ENCODE data around the gene APC2. TPM values are rescaled to one million over a fixed set of nuclear protein-coding genes. Genes with fewer than 3 reads are reported as not detected.

The APC2 gene
- total and polyA plus RNA-seq, 4 donors = under 0.01 to 0.06 (median 0.03) TPM

- Histone ChIP-seq H3K27me3 (ENCODE audit: control insufficient read depth in 4 of 4, insufficient read depth in 4 of 4, low read length in 3 of 4) (peaks cover 17 to 26% (median 20%) of the 10 kb centered on the region in 4 donors), H3K9ac (ENCODE audit: low read depth in 1 of 2, low read length in 2 of 2) (no peak overlapping the region), H3K27ac (ENCODE audit: low read depth in 1 of 2, low read length in 2 of 2) (no peak overlapping the region), H3K4me3 (ENCODE audit: low read depth in 1 of 3, low read length in 3 of 3) (no peak overlapping the region), H3K9me3 (ENCODE audit: control insufficient read depth in 4 of 4, low read length in 3 of 4) (no peaks in the 10 kb centered on the region), H3K4me1 (ENCODE audit: control insufficient read depth in 4 of 4, insufficient read depth in 4 of 4, low read length in 3 of 4) (peaks cover 0 to 23% (median 2%) of the 10 kb centered on the region in 4 donors), H3K36me3 (ENCODE audit: control insufficient read depth in 4 of 4, insufficient read depth in 3 of 4, low read depth in 1 of 4, low read length in 3 of 4) (peaks cover 0 to 1% (median 0%) of the 10 kb centered on the region in 4 donors)
- DNase-seq (ENCODE audit: low spot score) = no peak
- no peak for TF ChIP-seq GABPA (IDR thresholded peaks at IDR 0.05 in 1 of 2, conservative IDR thresholded peaks at IDR 0.05 in 1 of 2)
- 35% methylated on average over 39 of the region's 39 CpGs for WGBS
These were observed 2.2 kb downstream of the APC2 start for GRCh38 chr19:1451916-1452801.

DNA sequence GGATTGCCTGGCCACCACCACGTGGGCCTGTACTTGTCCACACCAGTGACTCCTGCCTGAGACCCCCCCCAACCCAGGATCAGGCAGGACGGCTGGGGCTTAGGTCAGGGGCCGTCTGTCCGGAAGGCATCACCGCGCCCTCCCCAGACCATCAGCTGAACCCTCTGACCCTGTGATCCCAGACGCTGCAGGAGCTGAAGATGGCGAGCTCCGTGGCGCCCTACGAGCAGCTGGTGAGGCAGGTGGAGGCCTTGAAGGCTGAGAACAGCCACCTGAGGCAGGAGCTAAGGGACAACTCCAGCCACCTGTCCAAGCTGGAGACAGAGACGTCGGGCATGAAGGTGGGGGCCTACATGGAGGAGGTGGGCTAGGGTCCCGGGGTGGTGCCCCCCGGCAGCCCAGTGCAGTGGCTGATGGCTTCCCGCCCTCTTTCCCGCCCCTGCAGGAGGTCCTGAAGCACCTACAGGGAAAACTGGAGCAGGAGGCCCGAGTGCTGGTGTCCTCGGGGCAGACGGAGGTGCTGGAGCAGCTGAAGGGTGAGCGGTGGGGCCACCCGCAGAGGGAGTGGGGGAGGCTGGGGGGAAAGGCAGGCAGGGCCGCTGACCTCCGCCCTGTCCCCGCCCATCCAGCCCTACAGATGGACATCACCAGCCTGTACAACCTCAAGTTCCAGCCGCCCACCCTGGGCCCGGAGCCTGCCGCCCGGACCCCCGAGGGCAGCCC is 3.0 kb downstream of the APC2 start:
- peaks cover 12 to 24% (median 18%) of the 10 kb centered on the region in 4 donors for H3K27me3 ChIP-seq (ENCODE audit: control insufficient read depth in 4 of 4, insufficient read depth in 4 of 4, low read length in 3 of 4)
- no peak overlapping the region for H3K4me3 ChIP-seq (ENCODE audit: low read depth in 1 of 3, low read length in 3 of 3)
- no peak overlapping the region for H3K9ac ChIP-seq (ENCODE audit: low read depth in 1 of 2, low read length in 2 of 2)
- WGBS = 50% methylated on average over 30 of the region's 30 CpGs
- H3K36me3 ChIP-seq (ENCODE audit: control insufficient read depth in 4 of 4, insufficient read depth in 3 of 4, low read depth in 1 of 4, low read length in 3 of 4) = peaks cover 0 to 1% (median 0%) of the 10 kb centered on the region in 4 donors
- H3K27ac ChIP-seq (ENCODE audit: low read depth in 1 of 2, low read length in 2 of 2) = no peak overlapping the region
- H3K4me1 ChIP-seq (ENCODE audit: control insufficient read depth in 4 of 4, insufficient read depth in 4 of 4, low read length in 3 of 4) = peaks cover 0 to 23% (median 2%) of the 10 kb centered on the region in 4 donors
- TF ChIP-seq RAD21 (IDR thresholded peaks at IDR 0.05) (no peak), EGR1 (IDR thresholded peaks at IDR 0.05; ENCODE audit: low read depth in 2 of 2) (no peak), RXRA (IDR thresholded peaks at IDR 0.05) (no peak), HNF4G (IDR thresholded peaks at IDR 0.05) (no peak), ZBTB33 (IDR thresholded peaks at IDR 0.05) (no peak), YY1 (IDR thresholded peaks at IDR 0.05) (no peak), JUND (IDR thresholded peaks at IDR 0.05) (no peak), FOXA2 (IDR thresholded peaks at IDR 0.05) (no peak), TAF1 (conservative IDR thresholded peaks at IDR 0.05) (no peak), FOXA1 (IDR thresholded peaks at IDR 0.05) (no peak), REST (IDR thresholded peaks at IDR 0.05) (no peak), SP1 (IDR thresholded peaks at IDR 0.05) (no peak), HNF4A (conservative IDR thresholded peaks at IDR 0.05) (no peak), NR2F2 (IDR thresholded peaks at IDR 0.05) (no peak), GABPA (IDR thresholded peaks at IDR 0.05 in 1 of 2, conservative IDR thresholded peaks at IDR 0.05 in 1 of 2) (no peak)
- TF ChIP-seq, protein P1, sequence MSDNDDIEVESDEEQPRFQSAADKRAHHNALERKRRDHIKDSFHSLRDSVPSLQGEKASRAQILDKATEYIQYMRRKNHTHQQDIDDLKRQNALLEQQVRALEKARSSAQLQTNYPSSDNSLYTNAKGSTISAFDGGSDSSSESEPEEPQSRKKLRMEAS (IDR thresholded peaks at IDR 0.05) = no peak
- TF ChIP-seq, protein P2, sequence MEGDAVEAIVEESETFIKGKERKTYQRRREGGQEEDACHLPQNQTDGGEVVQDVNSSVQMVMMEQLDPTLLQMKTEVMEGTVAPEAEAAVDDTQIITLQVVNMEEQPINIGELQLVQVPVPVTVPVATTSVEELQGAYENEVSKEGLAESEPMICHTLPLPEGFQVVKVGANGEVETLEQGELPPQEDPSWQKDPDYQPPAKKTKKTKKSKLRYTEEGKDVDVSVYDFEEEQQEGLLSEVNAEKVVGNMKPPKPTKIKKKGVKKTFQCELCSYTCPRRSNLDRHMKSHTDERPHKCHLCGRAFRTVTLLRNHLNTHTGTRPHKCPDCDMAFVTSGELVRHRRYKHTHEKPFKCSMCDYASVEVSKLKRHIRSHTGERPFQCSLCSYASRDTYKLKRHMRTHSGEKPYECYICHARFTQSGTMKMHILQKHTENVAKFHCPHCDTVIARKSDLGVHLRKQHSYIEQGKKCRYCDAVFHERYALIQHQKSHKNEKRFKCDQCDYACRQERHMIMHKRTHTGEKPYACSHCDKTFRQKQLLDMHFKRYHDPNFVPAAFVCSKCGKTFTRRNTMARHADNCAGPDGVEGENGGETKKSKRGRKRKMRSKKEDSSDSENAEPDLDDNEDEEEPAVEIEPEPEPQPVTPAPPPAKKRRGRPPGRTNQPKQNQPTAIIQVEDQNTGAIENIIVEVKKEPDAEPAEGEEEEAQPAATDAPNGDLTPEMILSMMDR (IDR thresholded peaks at IDR 0.05; ENCODE audit: low read depth, low read length, missing input control) = no peak
- TF ChIP-seq, protein P3, sequence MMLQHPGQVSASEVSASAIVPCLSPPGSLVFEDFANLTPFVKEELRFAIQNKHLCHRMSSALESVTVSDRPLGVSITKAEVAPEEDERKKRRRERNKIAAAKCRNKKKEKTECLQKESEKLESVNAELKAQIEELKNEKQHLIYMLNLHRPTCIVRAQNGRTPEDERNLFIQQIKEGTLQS (IDR thresholded peaks at IDR 0.05) = no peak
- H3K9me3 ChIP-seq (ENCODE audit: control insufficient read depth in 4 of 4, low read length in 3 of 4) = no peaks in the 10 kb centered on the region
- DNase-seq (ENCODE audit: low spot score) = no peak
